Tibial nerve (tissue), 4 donors: ENCODE data around the gene PPHLN1. TPM values are rescaled to one million over a fixed set of nuclear protein-coding genes. Genes with fewer than 3 reads are reported as not detected.
A peak's percentile ranks its signal among the peaks of the same experiment; 100 is the strongest.

Experiments
- DNase-seq, 2 donors: peaks; one replicate each; pipeline ENCODE4 v3.0.0-alpha.2; 2019; ENCODE audit warnings: low spot score in 2 of 2
- H3K27ac ChIP-seq, 4 donors: fragments of 200-600 bp; sonication (generic) in 3 of 4; one replicate each; pipeline ENCODE4 v1.5.1; 2017 to 2019; ENCODE audit warnings: mild to moderate bottlenecking in 1 of 4
- H3K27me3 ChIP-seq, 2 donors: fragments of 200-600 bp; sonication (generic) in 1 of 2; one replicate each; pipeline versions ENCODE4 v1.5.1 to v1.6.0; 2017 to 2019
- H3K36me3 ChIP-seq, 3 donors: fragments of 200-600 bp; sonication (generic); one replicate each; pipeline ENCODE4 v1.5.1; 2018 to 2019
- H3K4me1 ChIP-seq, 4 donors: fragments of 200-600 bp; sonication (generic) in 3 of 4; one replicate each; pipeline ENCODE4 v1.5.1; 2017 to 2019
- H3K4me3 ChIP-seq, 4 donors: fragments of 200-600 bp; sonication (generic) in 3 of 4; one replicate each; pipeline ENCODE4 v1.5.1; 2017 to 2019; ENCODE audit warnings: mild to moderate bottlenecking in 1 of 4, moderate library complexity in 1 of 4
- H3K9me3 ChIP-seq, 4 donors: fragments of 200-600 bp; sonication (generic) in 3 of 4; one replicate each; pipeline ENCODE4 v1.5.1; 2017 to 2019
- EP300 ChIP-seq, 2 donors: sonication (generic); formaldehyde crosslinking; IDR thresholded peaks; one replicate each; pipeline ENCODE4 v1.6.1; 2017; ENCODE audit warnings: antibody characterized with exemption in 2 of 2, mild to moderate bottlenecking in 1 of 2
- POLR2A ChIP-seq, 2 donors: fragments of 450-650 bp; IDR thresholded peaks; one replicate each; pipeline ENCODE4 v1.6.1; 2017; ENCODE audit warnings: antibody characterized with exemption in 2 of 2, mild to moderate bottlenecking in 2 of 2, moderate library complexity in 2 of 2
- WGBS, 2 donors: methylation state at CpG; one replicate each; pipeline ENCODE4 v1.1.5; 2018; 5-methylcytosine and 5-hydroxymethylcytosine counted together
- total RNA-seq, 4 donors: library from RNA; depleted of rRNA; stranded (reverse); fragments of >200 nt; gene quantifications; one replicate each; pipeline ENCODE4 v1.1.0, GENCODE V29; 2016
- TF ChIP-seq, protein P1 (sequence below), 5 experiments: fragments of 200-600 bp in 3 of 5; fragments of 450-650 bp in 2 of 5; sonication (generic) in 3 of 5; IDR thresholded peaks; one replicate each; pipeline ENCODE4 v1.5.1; 2016 to 2019; ENCODE audit warnings: antibody characterized with exemption in 5 of 5, mild to moderate bottlenecking in 3 of 5, moderate library complexity in 2 of 5

The PPHLN1 gene
- total RNA-seq, 4 donors from 2014 or later, result 38.6 to 64.5 (median 51.7) TPM

DNA sequence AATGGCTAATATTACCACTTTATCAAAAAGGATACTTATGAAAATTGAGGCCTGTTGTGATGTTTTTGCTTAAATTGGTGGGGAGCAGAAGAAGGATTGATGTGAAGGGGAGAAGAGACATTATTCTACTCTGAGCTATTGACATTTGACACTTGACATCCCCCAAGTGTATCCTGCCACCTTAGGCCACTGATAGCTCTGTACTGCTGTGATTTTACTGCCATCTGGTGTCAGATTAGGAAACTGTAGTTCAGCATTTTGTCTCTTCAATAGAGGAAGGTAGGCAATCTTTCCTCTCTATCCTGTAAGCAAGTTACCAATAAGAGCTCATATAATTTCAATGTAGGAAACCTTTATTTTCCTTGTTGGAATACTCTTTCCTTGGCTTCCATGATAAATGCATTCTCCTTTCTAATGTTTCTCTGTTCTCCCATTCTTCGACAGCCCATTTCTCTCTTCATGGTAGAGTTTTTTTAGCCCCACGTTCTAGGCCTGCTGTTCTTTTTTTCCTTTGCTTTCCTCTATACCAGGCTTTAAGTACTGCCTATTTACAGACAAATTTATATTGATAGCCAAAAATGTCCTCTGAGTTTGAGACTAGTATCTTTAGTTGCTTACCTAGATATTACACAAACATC, 46.3 kb downstream of the PPHLN1 start:
- 82 to 93% methylated on average over 2 of the region's 2 CpGs for WGBS, 2 donors
- TF ChIP-seq, protein P1, sequence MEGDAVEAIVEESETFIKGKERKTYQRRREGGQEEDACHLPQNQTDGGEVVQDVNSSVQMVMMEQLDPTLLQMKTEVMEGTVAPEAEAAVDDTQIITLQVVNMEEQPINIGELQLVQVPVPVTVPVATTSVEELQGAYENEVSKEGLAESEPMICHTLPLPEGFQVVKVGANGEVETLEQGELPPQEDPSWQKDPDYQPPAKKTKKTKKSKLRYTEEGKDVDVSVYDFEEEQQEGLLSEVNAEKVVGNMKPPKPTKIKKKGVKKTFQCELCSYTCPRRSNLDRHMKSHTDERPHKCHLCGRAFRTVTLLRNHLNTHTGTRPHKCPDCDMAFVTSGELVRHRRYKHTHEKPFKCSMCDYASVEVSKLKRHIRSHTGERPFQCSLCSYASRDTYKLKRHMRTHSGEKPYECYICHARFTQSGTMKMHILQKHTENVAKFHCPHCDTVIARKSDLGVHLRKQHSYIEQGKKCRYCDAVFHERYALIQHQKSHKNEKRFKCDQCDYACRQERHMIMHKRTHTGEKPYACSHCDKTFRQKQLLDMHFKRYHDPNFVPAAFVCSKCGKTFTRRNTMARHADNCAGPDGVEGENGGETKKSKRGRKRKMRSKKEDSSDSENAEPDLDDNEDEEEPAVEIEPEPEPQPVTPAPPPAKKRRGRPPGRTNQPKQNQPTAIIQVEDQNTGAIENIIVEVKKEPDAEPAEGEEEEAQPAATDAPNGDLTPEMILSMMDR (IDR thresholded peaks at IDR 0.05), result peak; percentile 60 to 71 (median 64)
- no peak for TF ChIP-seq EP300 (IDR thresholded peaks at IDR 0.05)
- Histone ChIP-seq H3K27ac (no peak overlapping the region), H3K27me3 (no peaks in the 10 kb centered on the region), H3K4me1 (no peaks in the 10 kb centered on the region), H3K9me3 (no peaks in the 10 kb centered on the region), H3K36me3 (peaks cover 0 to 24% (median 3%) of the 10 kb centered on the region in 3 donors), H3K4me3 (no peak overlapping the region)
- DNase-seq, result peak in 1 of 2 donors; percentile 58

DNA sequence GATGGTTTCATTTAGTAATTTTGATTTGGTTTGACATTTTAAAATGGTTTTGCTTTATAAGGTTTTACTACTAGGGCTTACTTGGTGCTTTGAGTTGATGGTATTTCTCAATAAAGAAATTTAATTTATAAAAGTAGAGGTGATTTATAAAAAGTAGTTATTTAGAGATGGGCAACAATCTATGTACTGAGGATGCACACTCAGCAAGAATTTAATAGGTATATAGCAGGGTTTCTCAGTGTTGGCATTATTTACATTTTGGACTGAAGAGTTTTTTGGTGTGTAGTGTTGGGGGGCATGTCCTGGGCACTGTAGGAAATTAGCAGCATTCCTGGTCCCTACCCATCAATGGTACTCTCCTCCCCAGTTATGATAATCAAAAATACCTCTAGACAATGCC, 47.7 kb downstream of the PPHLN1 start:
- Histone ChIP-seq H3K4me1 (no peaks in the 10 kb centered on the region), H3K27me3 (no peaks in the 10 kb centered on the region), H3K4me3 (no peak overlapping the region), H3K36me3 (peaks cover 0 to 28% (median 3%) of the 10 kb centered on the region in 3 donors), H3K27ac (no peak overlapping the region), H3K9me3 (no peaks in the 10 kb centered on the region)
- DNase-seq, result no peak
- TF ChIP-seq POLR2A (IDR thresholded peaks at IDR 0.05) (no peak), EP300 (IDR thresholded peaks at IDR 0.05) (no peak)
- TF ChIP-seq, protein P1 (IDR thresholded peaks at IDR 0.05), result no peak

DNA sequence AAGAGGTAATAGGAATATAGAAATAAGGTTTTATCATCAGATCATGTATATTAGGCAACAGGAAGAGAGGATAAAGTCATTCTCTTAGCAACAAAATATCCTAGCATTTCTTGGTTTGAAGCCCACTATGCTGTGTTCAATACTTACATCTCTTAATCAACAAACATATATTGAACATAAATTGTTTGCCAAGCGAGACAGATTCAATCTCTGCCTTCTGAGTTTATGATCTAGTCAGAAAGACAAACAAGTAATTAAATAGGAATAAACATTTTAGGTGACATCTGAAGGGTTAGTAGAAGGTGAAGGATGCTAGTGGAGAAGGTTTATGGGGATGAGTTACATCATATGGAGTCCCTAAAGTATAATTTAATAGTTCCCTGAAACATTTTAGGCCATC, 54.8 kb downstream of the PPHLN1 start:
- Histone ChIP-seq H3K9me3 (no peaks in the 10 kb centered on the region), H3K27me3 (no peaks in the 10 kb centered on the region), H3K4me1 (peaks cover 0 to 4% (median 0%) of the 10 kb centered on the region in 4 donors), H3K27ac (no peak overlapping the region), H3K4me3 (no peak overlapping the region), H3K36me3 (peaks cover 0 to 20% (median 3%) of the 10 kb centered on the region in 3 donors)
- TF ChIP-seq, protein P1 (IDR thresholded peaks at IDR 0.05), result no peak
- TF ChIP-seq EP300 (IDR thresholded peaks at IDR 0.05) (no peak), POLR2A (IDR thresholded peaks at IDR 0.05) (no peak)
- 43 to 98% methylated on average over 1 of the region's 1 CpG for WGBS, 2 donors
- DNase-seq, result no peak

DNA sequence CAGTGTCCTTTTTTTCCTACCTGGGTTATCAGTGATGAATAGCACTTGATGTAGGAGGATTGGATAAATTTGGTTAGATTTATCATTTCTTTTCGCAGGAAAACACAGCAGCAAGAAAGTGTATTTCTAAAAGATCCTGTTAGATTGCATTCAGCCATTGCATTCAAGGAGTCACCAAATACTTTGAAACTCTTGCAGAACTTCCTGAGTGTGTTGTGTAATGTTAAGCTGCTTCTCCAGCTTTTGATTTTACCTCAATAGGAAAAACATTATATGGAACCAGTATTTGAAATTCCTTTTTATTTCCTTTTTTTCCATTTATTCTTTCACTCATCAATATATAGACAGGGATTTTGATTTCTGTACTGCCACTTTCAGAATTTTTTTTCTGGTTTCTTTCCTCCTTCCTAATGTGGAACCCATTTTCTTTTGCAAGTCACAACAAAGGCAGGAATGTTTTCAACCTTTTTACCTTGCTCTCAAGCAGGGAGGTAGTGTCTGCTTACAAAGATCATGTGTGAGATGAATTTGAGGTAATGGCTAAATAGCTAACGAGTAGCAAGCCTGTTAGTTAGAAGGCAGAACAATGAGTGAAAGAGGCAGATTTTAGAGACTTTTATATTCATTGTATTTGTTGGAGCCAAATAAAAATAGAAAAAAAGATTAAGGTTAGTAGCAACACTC, 56.2 kb downstream of the PPHLN1 start:
- DNase-seq, result no peak
- WGBS, 2 donors, result 85 to 97% methylated on average over 2 of the region's 2 CpGs
- TF ChIP-seq POLR2A (IDR thresholded peaks at IDR 0.05) (no peak), EP300 (IDR thresholded peaks at IDR 0.05) (no peak)
- TF ChIP-seq, protein P1 (IDR thresholded peaks at IDR 0.05), result no peak
- peaks cover 0 to 10% (median 0%) of the 10 kb centered on the region in 3 donors for H3K36me3 ChIP-seq
- H3K27ac ChIP-seq, result no peak overlapping the region
- no peaks in the 10 kb centered on the region for H3K27me3 ChIP-seq
- peaks cover 0 to 4% (median 0%) of the 10 kb centered on the region in 4 donors for H3K4me1 ChIP-seq
- no peak overlapping the region for H3K4me3 ChIP-seq
- no peaks in the 10 kb centered on the region for H3K9me3 ChIP-seq

DNA sequence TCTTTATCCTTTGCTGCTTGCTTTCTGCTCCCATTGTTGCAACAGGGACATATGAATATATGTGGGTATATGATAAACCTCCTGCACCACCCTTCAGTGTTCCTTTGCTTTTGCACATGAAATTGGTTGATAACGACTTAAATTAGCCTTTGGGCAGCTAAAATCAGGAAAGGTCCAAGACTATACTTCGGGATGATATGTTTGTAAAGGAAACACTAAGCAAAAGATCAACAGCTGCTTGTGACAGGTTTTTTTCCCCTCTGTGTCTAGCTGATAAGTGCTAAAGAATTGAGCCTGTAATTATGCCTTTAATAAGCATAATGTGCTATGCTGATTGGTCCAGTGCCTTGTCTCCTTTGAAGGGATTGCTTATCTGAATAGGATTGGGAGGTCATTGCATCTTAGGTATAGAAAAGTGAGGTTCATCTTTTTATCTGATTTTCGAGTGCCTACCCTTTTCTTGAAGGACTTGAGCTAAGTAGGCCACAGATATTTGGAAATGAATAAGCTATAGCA, 59.4 kb downstream of the PPHLN1 start:
- H3K9me3 ChIP-seq, result no peaks in the 10 kb centered on the region
- WGBS, 2 donors, result 92 to 93% methylated on average over 3 of the region's 3 CpGs
- DNase-seq, result no peak
- no peak overlapping the region for H3K4me3 ChIP-seq
- H3K27ac ChIP-seq, result no peak overlapping the region
- TF ChIP-seq, protein P1 (IDR thresholded peaks at IDR 0.05), result no peak
- no peak for TF ChIP-seq EP300 (IDR thresholded peaks at IDR 0.05)
- no peak for TF ChIP-seq POLR2A (IDR thresholded peaks at IDR 0.05)
- H3K4me1 ChIP-seq, result peaks cover 0 to 4% (median 0%) of the 10 kb centered on the region in 4 donors
- H3K27me3 ChIP-seq, result no peaks in the 10 kb centered on the region
- H3K36me3 ChIP-seq, result peaks cover 0 to 27% (median 0%) of the 10 kb centered on the region in 3 donors
